Measurements from ENCODE around the gene SLC45A2.

SLC45A2 gene

GRCh38 chr5:33978306-33978705 lies 6.2 kb downstream of the SLC45A2 start:
- Histone ChIP-seq H3K79me2 (ENCODE audit: control insufficient read depth, low read length) (no peaks in the 10 kb centered on the region), H3F3A (ENCODE audit: control insufficient read depth, insufficient read depth) (no peaks in the 10 kb centered on the region), H3K36me3 (ENCODE audit: control insufficient read depth, low read length) (no peaks in the 10 kb centered on the region), H3K4me2 (ENCODE audit: low read length) (no peak overlapping the region), H3K27ac (ENCODE audit: low read depth, low read length) (no peak overlapping the region), H4K20me1 (ENCODE audit: control insufficient read depth, insufficient read depth, low read depth, low read length) (no peaks in the 10 kb centered on the region), H3K9me3 (ENCODE audit: control insufficient read depth, insufficient read depth, low read length) (no peaks in the 10 kb centered on the region), H3K27me3 (ENCODE audit: control insufficient read depth, low read length) (peaks cover 6% of the 10 kb centered on the region; the same call in 1 of the 2 replicates), H3K4me1 (ENCODE audit: control insufficient read depth, low read length) (no peaks in the 10 kb centered on the region), H3K9me2 (replicated peaks; ENCODE audit: control insufficient read depth, low read length) (no peaks in the 10 kb centered on the region), H3K4me3 (ENCODE audit: low read length) (no peak overlapping the region)
- TF ChIP-seq EZH2phosphoT487 (IDR thresholded peaks at IDR 0.05; ENCODE audit: borderline replicate concordance, low read length), result no peak
- TF ChIP-seq, protein P1, sequence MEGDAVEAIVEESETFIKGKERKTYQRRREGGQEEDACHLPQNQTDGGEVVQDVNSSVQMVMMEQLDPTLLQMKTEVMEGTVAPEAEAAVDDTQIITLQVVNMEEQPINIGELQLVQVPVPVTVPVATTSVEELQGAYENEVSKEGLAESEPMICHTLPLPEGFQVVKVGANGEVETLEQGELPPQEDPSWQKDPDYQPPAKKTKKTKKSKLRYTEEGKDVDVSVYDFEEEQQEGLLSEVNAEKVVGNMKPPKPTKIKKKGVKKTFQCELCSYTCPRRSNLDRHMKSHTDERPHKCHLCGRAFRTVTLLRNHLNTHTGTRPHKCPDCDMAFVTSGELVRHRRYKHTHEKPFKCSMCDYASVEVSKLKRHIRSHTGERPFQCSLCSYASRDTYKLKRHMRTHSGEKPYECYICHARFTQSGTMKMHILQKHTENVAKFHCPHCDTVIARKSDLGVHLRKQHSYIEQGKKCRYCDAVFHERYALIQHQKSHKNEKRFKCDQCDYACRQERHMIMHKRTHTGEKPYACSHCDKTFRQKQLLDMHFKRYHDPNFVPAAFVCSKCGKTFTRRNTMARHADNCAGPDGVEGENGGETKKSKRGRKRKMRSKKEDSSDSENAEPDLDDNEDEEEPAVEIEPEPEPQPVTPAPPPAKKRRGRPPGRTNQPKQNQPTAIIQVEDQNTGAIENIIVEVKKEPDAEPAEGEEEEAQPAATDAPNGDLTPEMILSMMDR (IDR thresholded peaks at IDR 0.05; ENCODE audit: low read depth, low read length, poor library complexity, severe bottlenecking), result no peak

GRCh38 chr5:33976307-33976706 lies 8.2 kb downstream of the SLC45A2 start:
- Histone ChIP-seq H3K79me2 (ENCODE audit: control insufficient read depth, low read length) (no peaks in the 10 kb centered on the region), H3F3A (ENCODE audit: control insufficient read depth, insufficient read depth) (no peaks in the 10 kb centered on the region), H3K27ac (ENCODE audit: low read depth, low read length) (no peak overlapping the region), H3K4me1 (ENCODE audit: control insufficient read depth, low read length) (no peaks in the 10 kb centered on the region), H3K27me3 (ENCODE audit: control insufficient read depth, low read length) (peaks cover 6% of the 10 kb centered on the region; the same call in 1 of the 2 replicates), H3K9me2 (replicated peaks; ENCODE audit: control insufficient read depth, low read length) (no peaks in the 10 kb centered on the region), H3K4me3 (ENCODE audit: low read length) (no peak overlapping the region), H3K4me2 (ENCODE audit: low read length) (no peak overlapping the region), H4K20me1 (ENCODE audit: control insufficient read depth, insufficient read depth, low read depth, low read length) (no peaks in the 10 kb centered on the region), H3K9me3 (ENCODE audit: control insufficient read depth, insufficient read depth, low read length) (no peaks in the 10 kb centered on the region), H3K36me3 (ENCODE audit: control insufficient read depth, low read length) (no peaks in the 10 kb centered on the region)
- no peak for TF ChIP-seq EZH2phosphoT487 (IDR thresholded peaks at IDR 0.05; ENCODE audit: borderline replicate concordance, low read length)
- TF ChIP-seq, protein P1 (IDR thresholded peaks at IDR 0.05; ENCODE audit: low read depth, low read length, poor library complexity, severe bottlenecking), result no peak

DNA sequence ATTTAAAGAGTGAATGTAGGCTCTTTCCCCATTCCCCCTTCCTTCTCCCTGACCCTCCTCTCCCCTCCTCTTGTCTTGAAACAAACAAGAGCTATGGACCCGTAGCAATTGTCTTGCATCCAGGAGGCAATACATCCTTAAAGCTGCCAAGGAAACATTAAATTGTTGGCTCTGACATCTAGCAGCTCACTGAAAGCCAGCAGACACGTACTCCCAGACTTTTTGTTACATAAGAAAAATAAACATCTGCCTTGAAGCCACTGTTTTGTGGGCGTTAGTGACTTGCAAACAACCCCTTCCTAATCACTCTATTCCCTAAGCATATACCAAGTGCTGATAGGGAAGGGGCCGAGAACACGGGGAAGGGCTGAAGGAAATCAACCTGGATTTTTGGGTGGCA lies 8.6 kb downstream of the SLC45A2 start:
- Histone ChIP-seq H3K4me2 (ENCODE audit: low read length) (no peak overlapping the region), H3K9me3 (ENCODE audit: control insufficient read depth, insufficient read depth, low read length) (no peaks in the 10 kb centered on the region), H3K27me3 (ENCODE audit: control insufficient read depth, low read length) (peaks cover 6% of the 10 kb centered on the region; the same call in 1 of the 2 replicates), H3K79me2 (ENCODE audit: control insufficient read depth, low read length) (no peaks in the 10 kb centered on the region), H3F3A (ENCODE audit: control insufficient read depth, insufficient read depth) (no peaks in the 10 kb centered on the region), H3K4me3 (ENCODE audit: low read length) (no peak overlapping the region), H4K20me1 (ENCODE audit: control insufficient read depth, insufficient read depth, low read depth, low read length) (no peaks in the 10 kb centered on the region), H3K4me1 (ENCODE audit: control insufficient read depth, low read length) (no peaks in the 10 kb centered on the region), H3K9me2 (replicated peaks; ENCODE audit: control insufficient read depth, low read length) (no peaks in the 10 kb centered on the region), H3K36me3 (ENCODE audit: control insufficient read depth, low read length) (no peaks in the 10 kb centered on the region), H3K27ac (ENCODE audit: low read depth, low read length) (no peak overlapping the region)
- TF ChIP-seq EZH2phosphoT487 (IDR thresholded peaks at IDR 0.05; ENCODE audit: borderline replicate concordance, low read length), result no peak
- TF ChIP-seq, protein P1 (IDR thresholded peaks at IDR 0.05; ENCODE audit: low read depth, low read length, poor library complexity, severe bottlenecking), result no peak

Measured in DOHH2 (cell line).